AG10803 (cell line): ENCODE data around the gene LRRC14B.

Source experiments
- DNase-seq: peaks from one replicate; pipeline ENCODE4 v3.0.0; 2010; ENCODE audit warnings: low read depth
- H3K4me3 ChIP-seq: 2 replicates; pipeline ENCODE4 v1.5.1; 2011; ENCODE audit warnings: mild to moderate bottlenecking, low read length, control low read depth
- CTCF ChIP-seq: conservative IDR thresholded peaks from 2 replicates; pipeline ENCODE4 v1.5.1; 2011; ENCODE audit warnings: mild to moderate bottlenecking, low read length, control low read depth, inconsistent platforms

Gene LRRC14B

DNA sequence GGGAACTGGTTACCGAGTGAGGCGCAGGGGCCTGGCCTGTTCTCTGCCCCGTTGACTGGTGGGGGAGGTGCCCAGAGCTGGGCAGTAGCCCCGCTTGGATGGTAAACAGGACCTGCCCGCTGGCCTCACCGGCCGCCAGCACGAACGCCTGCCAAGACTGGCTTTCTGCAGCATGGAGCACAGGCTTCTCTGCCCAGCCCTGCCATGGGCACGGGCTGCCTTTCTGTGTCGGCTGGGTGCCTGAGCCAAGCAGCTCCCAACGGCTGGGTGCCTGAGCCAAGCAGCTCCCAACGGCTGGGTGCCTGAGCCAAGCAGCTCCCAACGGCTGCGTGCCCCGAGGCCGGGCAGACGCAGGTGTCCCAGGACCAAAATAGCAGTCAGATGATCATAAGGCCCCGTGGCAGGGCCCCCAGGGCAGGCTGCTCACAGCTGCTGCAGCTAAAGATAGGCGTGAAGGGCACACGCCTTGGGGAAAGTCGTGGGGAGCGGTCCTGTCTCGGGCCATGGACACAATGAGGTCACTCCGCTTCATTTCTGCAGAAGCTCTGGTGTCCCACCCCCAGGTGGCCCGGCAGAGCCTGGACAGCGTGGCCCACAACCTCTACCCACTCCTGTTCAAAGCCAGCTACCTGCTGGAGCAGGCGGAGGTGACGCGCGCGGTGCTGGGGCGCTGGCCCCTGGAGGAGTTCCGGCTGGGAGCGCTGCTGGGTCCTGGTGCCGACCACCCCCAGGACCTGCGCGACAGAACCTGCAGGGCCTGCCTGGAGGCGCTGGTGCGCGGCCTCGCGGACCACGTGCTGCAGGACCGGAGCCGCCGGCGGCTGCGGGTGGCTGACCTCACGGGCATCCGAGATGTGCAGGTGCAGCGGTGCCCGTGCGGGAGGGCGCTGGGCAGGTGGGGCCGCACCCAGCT, at the start of gene LRRC14B:
TSS of gene LRRC14B (plus strand) at position 460 of the 913 bp plus-strand sequence. CDS start at position 504, 44 bp downstream.
- DNase-seq: no peak

GRCh38 chr5:141761-142160, 49.5 kb upstream of the LRRC14B start:
- DNase-seq: no peak
- no peak for TF ChIP-seq CTCF

More for the DNA sequence above, at the start of gene LRRC14B:
- no peak within 1 kb of the TSS for H3K4me3 ChIP-seq
- TF ChIP-seq CTCF: no peak

GRCh38 chr5:142246-142810, 49.0 kb upstream of the LRRC14B start:
- no peak overlapping the region for H3K4me3 ChIP-seq
- no peak for DNase-seq
- no peak for TF ChIP-seq CTCF

More at GRCh38 chr5:141761-142160, 49.5 kb upstream of the LRRC14B start:
- no peak overlapping the region for H3K4me3 ChIP-seq

DNA sequence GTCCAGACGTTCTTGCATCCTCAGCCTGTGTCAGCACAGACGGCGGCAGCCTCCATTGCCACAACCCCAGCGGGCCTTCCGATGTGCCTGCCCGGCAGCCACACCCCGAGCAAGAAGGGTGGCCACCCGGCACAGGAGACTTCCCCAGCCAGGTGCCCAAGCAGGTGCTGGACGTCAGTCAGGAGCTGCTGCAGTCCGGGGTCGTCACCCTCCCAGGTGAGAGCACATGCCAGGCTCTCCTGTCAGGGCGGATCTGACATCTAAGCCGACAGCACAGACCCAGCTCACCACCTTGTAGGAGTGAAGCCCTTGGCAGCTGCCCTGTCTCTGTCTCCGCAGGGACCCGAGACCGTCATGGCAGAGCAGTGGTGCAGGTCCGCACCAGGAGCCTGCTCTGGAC, 48.3 kb upstream of the LRRC14B start:
- DNase-seq: no peak
- H3K4me3 ChIP-seq: no peak overlapping the region
- TF ChIP-seq CTCF: no peak

DNA sequence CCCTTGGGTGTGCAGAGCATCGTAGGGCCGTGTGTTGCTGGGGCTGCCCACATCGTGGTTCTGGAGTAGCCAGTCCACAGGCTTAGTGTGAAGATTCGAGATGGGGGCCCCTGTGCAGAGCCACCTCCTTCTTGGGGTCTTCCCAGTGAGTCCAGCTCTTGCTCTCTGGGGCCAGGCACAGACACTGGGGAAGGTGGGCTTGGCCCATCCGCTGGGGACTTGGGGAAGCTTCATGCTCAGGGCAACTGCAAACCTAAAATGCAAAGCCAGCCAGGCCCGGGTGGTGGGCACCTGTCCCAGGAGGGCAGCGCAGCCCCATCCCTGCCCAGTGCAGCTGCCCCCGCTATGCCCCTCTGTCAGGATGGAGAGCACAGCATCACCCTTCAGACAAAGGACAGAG, 46.4 kb upstream of the LRRC14B start:
- H3K4me3 ChIP-seq: no peak overlapping the region
- no peak for DNase-seq
- no peak for TF ChIP-seq CTCF

DNA sequence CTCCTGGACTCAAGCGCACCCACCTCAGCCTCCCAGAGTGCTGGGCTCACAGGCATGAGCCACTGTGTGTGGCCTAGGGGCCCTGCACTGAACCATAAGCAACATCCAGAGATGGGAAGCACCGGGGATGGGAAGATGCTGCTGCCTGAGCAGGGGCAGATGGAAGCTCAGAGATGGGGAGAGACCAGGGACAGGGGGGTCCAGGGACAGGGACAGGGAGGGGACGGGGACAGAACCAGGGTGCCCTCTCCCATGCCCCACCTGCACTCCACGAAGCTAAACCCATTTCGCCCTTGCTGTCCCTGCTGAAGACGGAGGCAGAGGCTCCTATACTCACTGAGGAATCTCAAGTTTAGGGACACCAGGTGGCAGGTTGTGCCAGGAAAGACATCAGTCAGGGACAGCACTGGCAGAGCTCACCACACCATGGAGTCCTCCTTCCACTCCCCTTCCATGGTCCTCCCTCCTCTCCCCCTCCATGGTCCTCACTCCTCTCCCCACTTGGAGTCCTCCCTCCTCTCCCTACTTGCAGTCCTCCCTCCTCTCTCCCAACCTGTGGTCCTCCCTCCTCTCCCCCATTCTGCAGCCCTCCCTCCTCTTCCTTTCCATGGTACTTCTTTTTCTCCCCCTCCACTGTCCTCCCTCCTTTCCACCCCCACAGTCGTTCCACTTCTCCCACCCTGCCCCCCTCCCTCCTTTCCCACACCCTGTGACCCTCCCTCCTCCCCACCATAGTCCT, 45.5 kb upstream of the LRRC14B start:
- TF ChIP-seq CTCF: no peak
- DNase-seq: no peak
- no peak overlapping the region for H3K4me3 ChIP-seq
